ENCODE measurements around the gene C1orf141.

GRCh38 chr1:67140460-67140859 is 5.7 kb upstream of the C1orf141 start:
- TF ChIP-seq CTCF (IDR thresholded peaks at IDR 0.05; ENCODE audit: low read length), result no peak
- TF ChIP-seq EZH2phosphoT487 (IDR thresholded peaks at IDR 0.05; ENCODE audit: low read length), result no peak
